ENCODE data around the gene PIGZ. TPM values are rescaled to one million over a fixed set of nuclear protein-coding genes. Genes with fewer than 3 reads are reported as not detected.

Gene PIGZ
- polyA plus RNA-seq, 1 experiment: 7.0 TPM

- DNase-seq (ENCODE audit: low read depth): no peak
- H3K27me3 ChIP-seq (ENCODE audit: control insufficient read depth, insufficient read depth, low read length): no peaks in the 10 kb centered on the region; the same call in 1 of the 2 replicates
- no peaks in the 10 kb centered on the region for H3K36me3 ChIP-seq (ENCODE audit: control insufficient read depth, insufficient read depth, low read length)
- H3K4me3 ChIP-seq (ENCODE audit: low read depth, low read length): peak overlapping the region; percentile 68
- no peak for TF ChIP-seq CTCF (IDR thresholded peaks at IDR 0.05; ENCODE audit: insufficient read depth, low read depth, low read length)
- POLR2A ChIA-PET: no interaction called here
- CTCF ChIA-PET: interaction anchor here (0.6 to 3.1 kb wide), 4 partner anchors 10 to 256 kb away, joined by 3 to 16 read pairs (median 4); no protein-coding TSS in a partner anchor
These were observed 564 bp upstream of the PIGZ start for GRCh38 chr3:196969134-196969659.

GRCh38 chr3:196967412-196968232, 1.0 kb downstream of the PIGZ start:
- POLR2A ChIA-PET: interaction anchor here (0.6 kb wide), 1 partner anchor 40 kb away, joined by 14 read pairs; no protein-coding TSS in a partner anchor
- H3K4me3 ChIP-seq (ENCODE audit: low read depth, low read length): peak overlapping the region; percentile 68
- no peaks in the 10 kb centered on the region; the same call in 1 of the 2 replicates for H3K27me3 ChIP-seq (ENCODE audit: control insufficient read depth, insufficient read depth, low read length)
- CTCF ChIA-PET: interaction anchor here (0.5 to 1.3 kb wide), 3 partner anchors 9 to 503 kb away, joined by 3 to 4 read pairs (median 4); no protein-coding TSS in a partner anchor
- H3K36me3 ChIP-seq (ENCODE audit: control insufficient read depth, insufficient read depth, low read length): no peaks in the 10 kb centered on the region
- DNase-seq (ENCODE audit: low read depth): no peak
- no peak for TF ChIP-seq CTCF (IDR thresholded peaks at IDR 0.05; ENCODE audit: insufficient read depth, low read depth, low read length)

GRCh38 chr3:196966526-196967401, 1.9 kb downstream of the PIGZ start:
- POLR2A ChIA-PET: no interaction called here
- CTCF ChIA-PET: interaction anchor here (0.6 to 1.3 kb wide), 2 partner anchors 8 to 15 kb away, joined by 3 to 4 read pairs; no protein-coding TSS in a partner anchor

GRCh38 chr3:196965804-196966173, 2.8 kb downstream of the PIGZ start:
- DNase-seq (ENCODE audit: low read depth): no peak
- no peaks in the 10 kb centered on the region for H3K36me3 ChIP-seq (ENCODE audit: control insufficient read depth, insufficient read depth, low read length)
- ChIA-PET POLR2A (no interaction called here), CTCF (interaction anchor here (0.6 kb wide), 1 partner anchor 14 kb away, joined by 3 read pairs; no protein-coding TSS in a partner anchor)
- H3K27me3 ChIP-seq (ENCODE audit: control insufficient read depth, insufficient read depth, low read length): no peaks in the 10 kb centered on the region; the same call in 1 of the 2 replicates
- no peak for TF ChIP-seq CTCF (IDR thresholded peaks at IDR 0.05; ENCODE audit: insufficient read depth, low read depth, low read length)
- no peak overlapping the region for H3K4me3 ChIP-seq (ENCODE audit: low read depth, low read length)

More at GRCh38 chr3:196966526-196967401, 1.9 kb downstream of the PIGZ start:
- TF ChIP-seq CTCF (IDR thresholded peaks at IDR 0.05; ENCODE audit: insufficient read depth, low read depth, low read length): no peak
- DNase-seq (ENCODE audit: low read depth): no peak
- no peaks in the 10 kb centered on the region; the same call in 1 of the 2 replicates for H3K27me3 ChIP-seq (ENCODE audit: control insufficient read depth, insufficient read depth, low read length)
- no peaks in the 10 kb centered on the region for H3K36me3 ChIP-seq (ENCODE audit: control insufficient read depth, insufficient read depth, low read length)
- no peak overlapping the region for H3K4me3 ChIP-seq (ENCODE audit: low read depth, low read length)

Measured in BJ (cell line).